Activated CD4-positive, alpha-beta T cell treated with anti-CD3 and anti-CD28 coated beads for 1 hour (primary cell): ENCODE results near the gene TMOD3.

Source experiments
- DNase-seq: peaks from one replicate; pipeline ENCODE4 v3.0.0-alpha.2; 2020

TMOD3 gene

GRCh38 chr15:51912528-51912927, 83.1 kb downstream of the TMOD3 start:
- DNase-seq: no peak

DNA sequence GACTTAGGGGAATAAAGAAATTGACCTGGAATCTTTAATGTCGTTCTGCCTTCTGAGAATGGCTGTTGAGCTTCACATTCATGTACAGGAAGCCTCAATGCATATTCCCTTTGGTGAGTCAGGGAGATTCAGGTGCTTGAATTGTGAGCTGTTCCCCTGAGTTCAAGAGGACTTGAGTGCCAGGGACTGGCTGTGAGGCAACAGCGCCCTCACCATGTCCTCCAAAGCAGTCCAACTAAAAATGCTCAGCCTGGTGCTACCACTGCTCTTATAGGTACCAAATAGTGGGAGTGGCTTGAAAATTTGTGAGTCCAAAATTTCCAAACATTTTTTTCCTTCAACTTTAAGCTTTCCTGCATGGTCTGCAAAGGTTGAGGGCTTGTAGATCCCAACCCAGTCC, 88.0 kb downstream of the TMOD3 start:
- DNase-seq: no peak

DNA sequence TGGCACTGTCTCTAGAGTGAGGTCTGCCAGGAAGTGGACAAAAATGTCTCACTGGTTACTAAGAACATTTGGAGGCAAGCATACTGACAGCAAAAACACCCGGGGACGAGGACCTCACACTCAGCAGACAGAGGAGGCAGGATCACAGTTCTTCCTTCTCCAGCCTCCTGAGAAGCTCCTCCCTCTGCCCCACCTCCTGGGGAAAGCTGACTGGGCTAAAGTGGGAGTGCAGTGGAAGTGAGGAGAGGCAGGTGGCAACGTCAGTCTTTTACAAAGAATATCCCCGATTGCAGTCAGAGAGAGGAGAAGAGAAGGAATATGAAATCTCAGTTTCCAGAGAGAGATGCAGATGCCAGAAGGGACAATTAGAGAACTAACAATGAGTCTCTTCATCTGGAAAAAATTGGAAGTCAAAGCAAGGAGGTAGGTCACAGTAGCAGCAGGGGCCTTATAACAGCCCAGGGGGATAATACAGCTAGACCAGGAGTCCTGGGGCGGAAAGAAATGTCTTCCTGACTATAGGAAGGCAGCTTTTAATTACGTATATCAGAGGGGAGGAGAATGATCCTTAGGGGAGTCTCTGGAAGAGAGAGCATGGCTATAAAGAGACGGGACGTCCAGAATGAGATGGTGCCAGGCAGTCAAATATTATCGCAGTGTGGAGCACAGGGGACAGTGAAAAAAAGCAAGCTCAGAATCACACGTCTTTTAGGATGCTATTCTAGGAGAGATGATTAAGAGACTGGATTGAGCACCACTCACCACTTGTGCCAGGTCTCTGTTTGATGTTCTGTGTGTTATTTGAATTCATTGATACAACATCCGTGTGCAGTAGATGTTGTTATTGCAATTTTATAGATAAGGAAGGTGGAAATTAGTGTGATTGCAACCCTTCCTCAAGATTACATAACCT, 95.0 kb downstream of the TMOD3 start:
- DNase-seq: no peak

- DNase-seq: no peak
Measured at GRCh38 chr15:51926809-51927208, 97.4 kb downstream of the TMOD3 start.

GRCh38 chr15:51931016-51931415, 101.6 kb downstream of the TMOD3 start:
- DNase-seq: no peak

GRCh38 chr15:51931638-51932037, 102.2 kb downstream of the TMOD3 start:
- DNase-seq: no peak

DNA sequence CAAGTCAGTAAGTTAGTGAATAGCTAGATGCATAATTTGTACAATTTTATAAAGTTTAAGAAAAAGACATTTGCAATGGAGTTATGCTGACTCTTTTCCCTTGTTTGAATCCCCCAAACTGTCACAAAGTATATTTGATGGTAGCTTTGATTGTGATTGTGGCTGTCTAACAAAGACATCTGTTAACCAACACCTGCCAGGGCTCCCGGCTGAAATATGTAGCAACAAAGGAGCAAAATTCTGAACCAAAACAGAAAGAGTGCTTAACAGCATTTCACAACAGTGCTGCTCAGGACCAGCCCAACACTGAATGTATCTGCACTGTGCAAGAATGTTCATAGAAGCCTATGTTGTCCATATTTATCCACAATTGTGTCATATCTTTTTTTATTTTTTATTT, 102.7 kb downstream of the TMOD3 start:
- DNase-seq: no peak

GRCh38 chr15:51935466-51936104, 106.1 kb downstream of the TMOD3 start:
- DNase-seq: no peak

DNA sequence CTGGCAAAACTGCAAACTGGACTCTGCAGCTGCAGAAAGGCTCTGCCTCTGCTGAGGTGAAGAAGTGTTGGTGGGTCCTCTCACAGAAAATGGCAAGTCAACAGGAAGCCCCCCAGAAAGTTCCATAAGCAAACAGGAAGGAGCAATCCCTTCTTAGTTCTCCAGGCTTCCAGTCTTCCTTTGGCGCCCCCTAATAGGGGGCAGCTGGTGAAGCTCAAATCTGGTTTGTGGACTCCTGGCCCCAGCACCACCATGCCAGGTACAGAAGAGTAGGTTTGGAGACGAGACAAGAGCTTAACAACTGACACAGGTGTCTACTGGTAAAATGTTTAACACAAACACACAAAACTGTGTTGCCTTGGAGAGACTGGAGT, 106.6 kb downstream of the TMOD3 start:
- no peak for DNase-seq

- no peak for DNase-seq
Measured at GRCh38 chr15:51938286-51938685, 108.8 kb downstream of the TMOD3 start.

- DNase-seq: no peak
Measured at GRCh38 chr15:51939216-51939615, 109.8 kb downstream of the TMOD3 start.

DNA sequence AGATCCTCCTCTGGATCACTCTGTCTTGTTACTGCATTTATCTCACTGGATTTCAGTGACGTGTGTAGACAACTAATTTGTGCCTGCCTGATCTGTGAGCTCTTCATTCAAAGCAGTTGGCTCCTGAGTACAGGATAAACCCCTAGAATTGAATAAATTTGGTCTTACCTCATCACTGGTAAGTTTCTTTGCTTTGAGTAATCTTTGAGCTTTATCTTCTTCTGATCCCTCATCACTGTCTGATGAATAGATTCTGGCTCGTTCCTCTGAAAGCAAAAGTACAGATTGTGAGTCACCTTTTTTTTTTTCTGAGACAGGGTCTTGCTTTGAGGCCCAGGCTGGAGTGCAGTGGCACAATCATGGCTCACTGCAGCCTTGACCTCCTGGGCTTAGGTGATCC, 117.7 kb downstream of the TMOD3 start:
- no peak for DNase-seq

GRCh38 chr15:51952805-51953204, 123.4 kb downstream of the TMOD3 start:
- DNase-seq: no peak

GRCh38 chr15:51955504-51955903, 126.1 kb downstream of the TMOD3 start:
- no peak for DNase-seq
